ENCODE measurements around the gene MIDN. TPM values are rescaled to one million over a fixed set of nuclear protein-coding genes. Genes with fewer than 3 reads are reported as not detected.
A peak's percentile ranks its signal among the peaks of the same experiment; 100 is the strongest.

MIDN gene
- total RNA-seq, 1 experiment from 2014 or later: 118 TPM

DNA sequence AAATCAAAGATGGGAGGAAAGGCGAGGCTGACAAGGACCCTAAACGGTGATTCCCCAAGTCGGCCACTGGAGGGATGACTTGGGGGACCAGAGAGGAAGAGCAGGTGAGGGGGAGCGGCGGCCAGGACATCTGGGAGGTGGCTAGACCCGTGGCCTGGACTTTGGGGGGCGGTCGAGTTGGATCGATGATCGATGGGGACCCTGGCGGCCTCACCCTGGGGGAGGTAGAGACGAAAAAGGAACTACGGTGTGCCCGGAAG is 13.1 kb downstream of the MIDN start:
- ChIA-PET POLR2A (no interaction called here), CTCF (interaction anchor here (1.3 kb wide), 1 partner anchor 17 kb away, joined by 4 read pairs; no protein-coding TSS in a partner anchor)
- no peaks in the 10 kb centered on the region for H3K27me3 ChIP-seq (ENCODE audit: control insufficient read depth, insufficient read depth, low read length)
- no TSS peak for BruUV-seq (replicated peaks)
- H3K36me3 ChIP-seq (ENCODE audit: control insufficient read depth, insufficient read depth, low read length): no peaks in the 10 kb centered on the region; the same call in 1 of the 2 replicates
- ATAC-seq (no peak), DNase-seq (ENCODE audit: low read depth, low spot score) (no peak)
- H3K4me1 ChIP-seq (ENCODE audit: control insufficient read depth, insufficient read depth, low read length): peaks cover 66% of the 10 kb centered on the region
- intact Hi-C loops (cut with micrococcal nuclease; ENCODE audit: unreplicated experiment) (no loop called here), in situ Hi-C loops (cut with HindIII; ENCODE audit: low pct_unique_long_range_greater_than_20kb, low sequenced_read_pairs) (no loop called here)
- no peaks in the 10 kb centered on the region for H3K9me3 ChIP-seq (ENCODE audit: control insufficient read depth, insufficient read depth, low read depth, low read length)
- peak overlapping the region; percentile 95 for H3K27ac ChIP-seq (ENCODE audit: low read length)
- H3K4me3 ChIP-seq (ENCODE audit: low read depth in 2 of 2, low read length in 2 of 2): peak overlapping the region; percentile 60 to 70
- TF ChIP-seq, protein P1, sequence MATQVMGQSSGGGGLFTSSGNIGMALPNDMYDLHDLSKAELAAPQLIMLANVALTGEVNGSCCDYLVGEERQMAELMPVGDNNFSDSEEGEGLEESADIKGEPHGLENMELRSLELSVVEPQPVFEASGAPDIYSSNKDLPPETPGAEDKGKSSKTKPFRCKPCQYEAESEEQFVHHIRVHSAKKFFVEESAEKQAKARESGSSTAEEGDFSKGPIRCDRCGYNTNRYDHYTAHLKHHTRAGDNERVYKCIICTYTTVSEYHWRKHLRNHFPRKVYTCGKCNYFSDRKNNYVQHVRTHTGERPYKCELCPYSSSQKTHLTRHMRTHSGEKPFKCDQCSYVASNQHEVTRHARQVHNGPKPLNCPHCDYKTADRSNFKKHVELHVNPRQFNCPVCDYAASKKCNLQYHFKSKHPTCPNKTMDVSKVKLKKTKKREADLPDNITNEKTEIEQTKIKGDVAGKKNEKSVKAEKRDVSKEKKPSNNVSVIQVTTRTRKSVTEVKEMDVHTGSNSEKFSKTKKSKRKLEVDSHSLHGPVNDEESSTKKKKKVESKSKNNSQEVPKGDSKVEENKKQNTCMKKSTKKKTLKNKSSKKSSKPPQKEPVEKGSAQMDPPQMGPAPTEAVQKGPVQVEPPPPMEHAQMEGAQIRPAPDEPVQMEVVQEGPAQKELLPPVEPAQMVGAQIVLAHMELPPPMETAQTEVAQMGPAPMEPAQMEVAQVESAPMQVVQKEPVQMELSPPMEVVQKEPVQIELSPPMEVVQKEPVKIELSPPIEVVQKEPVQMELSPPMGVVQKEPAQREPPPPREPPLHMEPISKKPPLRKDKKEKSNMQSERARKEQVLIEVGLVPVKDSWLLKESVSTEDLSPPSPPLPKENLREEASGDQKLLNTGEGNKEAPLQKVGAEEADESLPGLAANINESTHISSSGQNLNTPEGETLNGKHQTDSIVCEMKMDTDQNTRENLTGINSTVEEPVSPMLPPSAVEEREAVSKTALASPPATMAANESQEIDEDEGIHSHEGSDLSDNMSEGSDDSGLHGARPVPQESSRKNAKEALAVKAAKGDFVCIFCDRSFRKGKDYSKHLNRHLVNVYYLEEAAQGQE (IDR thresholded peaks at IDR 0.05; ENCODE audit: insufficient read depth in 1 of 2, low read depth in 2 of 2, low read length in 1 of 2): no peak
- no peak for TF ChIP-seq TCF7L2 (IDR thresholded peaks at IDR 0.05; ENCODE audit: low read depth, low read length)
- TF ChIP-seq, protein P2, sequence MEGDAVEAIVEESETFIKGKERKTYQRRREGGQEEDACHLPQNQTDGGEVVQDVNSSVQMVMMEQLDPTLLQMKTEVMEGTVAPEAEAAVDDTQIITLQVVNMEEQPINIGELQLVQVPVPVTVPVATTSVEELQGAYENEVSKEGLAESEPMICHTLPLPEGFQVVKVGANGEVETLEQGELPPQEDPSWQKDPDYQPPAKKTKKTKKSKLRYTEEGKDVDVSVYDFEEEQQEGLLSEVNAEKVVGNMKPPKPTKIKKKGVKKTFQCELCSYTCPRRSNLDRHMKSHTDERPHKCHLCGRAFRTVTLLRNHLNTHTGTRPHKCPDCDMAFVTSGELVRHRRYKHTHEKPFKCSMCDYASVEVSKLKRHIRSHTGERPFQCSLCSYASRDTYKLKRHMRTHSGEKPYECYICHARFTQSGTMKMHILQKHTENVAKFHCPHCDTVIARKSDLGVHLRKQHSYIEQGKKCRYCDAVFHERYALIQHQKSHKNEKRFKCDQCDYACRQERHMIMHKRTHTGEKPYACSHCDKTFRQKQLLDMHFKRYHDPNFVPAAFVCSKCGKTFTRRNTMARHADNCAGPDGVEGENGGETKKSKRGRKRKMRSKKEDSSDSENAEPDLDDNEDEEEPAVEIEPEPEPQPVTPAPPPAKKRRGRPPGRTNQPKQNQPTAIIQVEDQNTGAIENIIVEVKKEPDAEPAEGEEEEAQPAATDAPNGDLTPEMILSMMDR (IDR thresholded peaks at IDR 0.05): no peak
- no peak for TF ChIP-seq POLR2AphosphoS5 (IDR thresholded peaks at IDR 0.05; ENCODE audit: low read depth, low read length)
- no peak for TF ChIP-seq SIN3A (IDR thresholded peaks at IDR 0.05; ENCODE audit: borderline replicate concordance, insufficient read depth, low read depth, low read length)

DNA sequence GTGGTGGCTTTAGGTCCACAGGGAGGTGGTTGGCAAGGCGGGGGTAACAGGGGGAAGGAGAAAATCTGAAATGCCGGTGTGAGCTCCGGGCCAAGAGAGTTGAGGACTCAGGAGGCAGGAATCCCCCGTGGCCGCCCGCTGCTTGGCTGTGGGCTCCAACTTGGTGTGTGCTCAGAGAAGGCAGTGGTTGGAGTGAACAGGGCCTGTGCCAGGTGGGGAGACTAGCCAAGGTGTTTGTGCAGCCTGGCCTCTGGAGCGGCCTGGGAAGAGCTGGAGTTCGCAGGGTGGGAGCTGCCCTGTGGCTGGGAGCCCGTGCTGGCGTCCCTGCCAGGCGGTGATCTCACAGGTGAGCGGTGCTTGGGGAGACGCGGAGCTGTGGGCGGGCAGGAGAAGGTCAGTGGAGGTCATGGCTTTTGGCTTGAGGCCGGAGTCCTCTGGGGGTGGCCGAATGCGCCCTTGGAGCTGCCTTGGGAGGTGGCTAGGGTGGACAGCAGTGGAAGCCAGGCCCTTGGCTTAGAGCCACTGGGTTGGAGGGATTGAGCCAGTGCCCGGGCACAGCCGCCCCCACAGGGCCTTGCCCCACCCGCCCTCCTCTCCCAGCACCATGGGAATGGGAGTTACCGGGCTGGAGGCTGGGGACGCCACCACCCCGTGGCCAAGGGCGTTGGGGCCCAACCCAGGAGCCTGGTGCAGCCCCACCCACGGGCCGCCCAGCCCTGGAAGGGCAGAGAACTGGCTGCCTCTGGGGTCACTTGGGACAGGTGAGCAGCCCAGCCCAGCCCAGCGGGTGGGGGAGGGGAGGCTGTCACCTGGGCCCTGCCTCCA is 13.6 kb downstream of the MIDN start:
- no peaks in the 10 kb centered on the region; the same call in 1 of the 2 replicates for H3K36me3 ChIP-seq (ENCODE audit: control insufficient read depth, insufficient read depth, low read length)
- in situ Hi-C loops (cut with HindIII; ENCODE audit: low pct_unique_long_range_greater_than_20kb, low sequenced_read_pairs): no loop called here
- intact Hi-C loops (cut with micrococcal nuclease; ENCODE audit: unreplicated experiment): no loop called here
- ChIA-PET POLR2A (interaction anchor here (0.5 to 0.6 kb wide), 2 partner anchors 183 to 638 kb away, joined by 3 to 6 read pairs; no protein-coding TSS in a partner anchor), CTCF (interaction anchor here (1.3 kb wide), 1 partner anchor 18 kb away, joined by 4 read pairs; no protein-coding TSS in a partner anchor)
- H3K27ac ChIP-seq (ENCODE audit: low read length): peak overlapping the region; percentile 95
- H3K4me1 ChIP-seq (ENCODE audit: control insufficient read depth, insufficient read depth, low read length): peaks cover 63% of the 10 kb centered on the region
- ATAC-seq: 0 out of 2 replicates have a peak, but pooled peaks have one; percentile 2
- TF ChIP-seq TCF7L2 (IDR thresholded peaks at IDR 0.05; ENCODE audit: low read depth, low read length) (no peak), POLR2AphosphoS5 (IDR thresholded peaks at IDR 0.05; ENCODE audit: low read depth, low read length) (peak; percentile 61)
- H3K9me3 ChIP-seq (ENCODE audit: control insufficient read depth, insufficient read depth, low read depth, low read length): no peaks in the 10 kb centered on the region
- no peaks in the 10 kb centered on the region for H3K27me3 ChIP-seq (ENCODE audit: control insufficient read depth, insufficient read depth, low read length)
- no TSS peak for BruUV-seq (replicated peaks)
- H3K4me3 ChIP-seq (ENCODE audit: low read depth in 2 of 2, low read length in 2 of 2): peak overlapping the region; percentile 60 to 70
- no peak for DNase-seq (ENCODE audit: low read depth, low spot score)

All from Panc1 (cell line).